NB4 (cell line): Measurements from ENCODE around the gene PGLYRP4.

ENCODE experiments used
- MYC ChIP-seq: IDR thresholded peaks from 2 replicates; pipeline ENCODE4 v1.6.1; 2011; ENCODE audit warnings: low read depth, low read length
- POLR2A ChIP-seq: IDR thresholded peaks from 2 replicates; pipeline ENCODE4 v1.6.1; 2011; ENCODE audit warnings: mild to moderate bottlenecking; ENCODE audit not compliant: insufficient read length; ENCODE audit errors: extremely low read depth
- TF ChIP-seq, protein P1 (sequence below): IDR thresholded peaks from one replicate; pipeline ENCODE4 v1.5.1; 2012; ENCODE audit warnings: low read depth, low read length

DNA sequence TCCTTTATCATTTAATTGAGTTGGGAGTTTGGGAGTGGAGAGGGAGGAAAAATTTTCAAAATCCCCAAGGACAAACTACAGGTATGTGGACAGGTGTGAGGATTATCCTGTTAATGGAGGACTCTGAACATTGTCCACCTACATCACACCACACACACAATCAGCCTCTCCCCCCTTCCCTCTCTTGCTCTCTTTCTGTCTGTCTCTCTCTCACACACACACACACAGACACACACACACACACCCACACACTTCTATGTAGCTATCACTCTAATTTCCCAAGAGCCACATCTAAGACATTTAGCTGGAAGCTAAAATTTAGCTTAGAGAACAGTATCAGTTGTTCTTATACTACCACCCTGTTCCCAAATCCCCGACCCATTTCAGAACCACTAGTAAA is 40.8 kb upstream of the PGLYRP4 start:
- TF ChIP-seq POLR2A: no peak
- TF ChIP-seq MYC: no peak
- TF ChIP-seq, protein P1, sequence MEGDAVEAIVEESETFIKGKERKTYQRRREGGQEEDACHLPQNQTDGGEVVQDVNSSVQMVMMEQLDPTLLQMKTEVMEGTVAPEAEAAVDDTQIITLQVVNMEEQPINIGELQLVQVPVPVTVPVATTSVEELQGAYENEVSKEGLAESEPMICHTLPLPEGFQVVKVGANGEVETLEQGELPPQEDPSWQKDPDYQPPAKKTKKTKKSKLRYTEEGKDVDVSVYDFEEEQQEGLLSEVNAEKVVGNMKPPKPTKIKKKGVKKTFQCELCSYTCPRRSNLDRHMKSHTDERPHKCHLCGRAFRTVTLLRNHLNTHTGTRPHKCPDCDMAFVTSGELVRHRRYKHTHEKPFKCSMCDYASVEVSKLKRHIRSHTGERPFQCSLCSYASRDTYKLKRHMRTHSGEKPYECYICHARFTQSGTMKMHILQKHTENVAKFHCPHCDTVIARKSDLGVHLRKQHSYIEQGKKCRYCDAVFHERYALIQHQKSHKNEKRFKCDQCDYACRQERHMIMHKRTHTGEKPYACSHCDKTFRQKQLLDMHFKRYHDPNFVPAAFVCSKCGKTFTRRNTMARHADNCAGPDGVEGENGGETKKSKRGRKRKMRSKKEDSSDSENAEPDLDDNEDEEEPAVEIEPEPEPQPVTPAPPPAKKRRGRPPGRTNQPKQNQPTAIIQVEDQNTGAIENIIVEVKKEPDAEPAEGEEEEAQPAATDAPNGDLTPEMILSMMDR: no peak
